ENCODE measurements around the gene VAC14. TPM values are rescaled to one million over a fixed set of nuclear protein-coding genes. Genes with fewer than 3 reads are reported as not detected.
A peak's percentile ranks its signal among the peaks of the same experiment; 100 is the strongest.

VAC14 gene
- total RNA-seq, 1 experiment from 2014 or later = 49.9 TPM

DNA sequence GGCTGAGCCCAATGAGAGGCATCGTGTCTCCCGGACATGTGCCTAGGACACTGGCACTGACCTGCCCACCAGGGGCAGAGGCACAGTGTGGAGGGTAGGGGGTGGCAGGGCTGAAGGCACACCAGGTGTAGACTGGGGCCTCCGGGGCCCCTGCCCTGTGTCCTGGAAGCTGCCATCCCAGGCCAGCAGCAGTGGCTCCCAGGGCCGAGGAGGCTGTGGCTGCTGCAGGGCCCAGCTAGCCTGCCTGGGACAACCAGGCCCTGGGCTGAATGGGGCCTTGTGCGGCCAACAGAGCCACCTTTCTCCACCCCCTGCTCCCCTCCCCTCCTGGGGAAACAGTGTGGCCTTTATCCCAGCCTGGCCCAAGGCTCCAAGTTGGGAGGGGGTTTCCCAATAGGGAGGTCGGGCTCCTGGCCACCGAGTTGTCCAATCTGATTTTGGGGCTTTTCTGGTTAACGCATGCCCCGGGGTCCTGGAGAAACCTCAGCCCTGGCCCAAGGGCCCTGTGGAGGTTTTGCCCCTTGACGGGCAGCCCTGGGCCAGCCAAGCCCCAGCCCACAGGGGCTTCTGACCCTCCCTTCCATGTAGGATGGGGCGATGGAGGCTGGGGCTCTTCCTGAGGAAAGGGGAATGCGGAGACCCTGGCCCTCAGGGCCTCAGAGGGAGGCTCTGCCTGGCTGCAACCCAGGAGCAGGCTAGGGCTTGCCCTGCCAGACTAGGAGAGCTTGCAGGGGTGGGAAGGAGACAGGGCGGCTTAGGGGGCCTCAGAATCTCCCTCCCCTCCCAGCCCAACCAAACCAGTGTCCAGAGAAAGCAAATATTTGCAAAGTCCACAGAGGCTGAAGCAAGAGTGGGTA lies 119.3 kb downstream of the VAC14 start:
- H3K9me3 ChIP-seq (ENCODE audit: control insufficient read depth, low read depth, low read length) = no peaks in the 10 kb centered on the region
- H4K20me1 ChIP-seq (ENCODE audit: control insufficient read depth, insufficient read depth, insufficient read length) = no peaks in the 10 kb centered on the region
- H3K23ac ChIP-seq (ENCODE audit: insufficient read length, low read depth, low read length) = no peak overlapping the region
- H2BK5ac ChIP-seq (ENCODE audit: insufficient read length, low read length) = no peak overlapping the region
- H2BK12ac ChIP-seq (ENCODE audit: insufficient read length, low read depth, low read length) = no peak overlapping the region
- no peak overlapping the region for H2BK15ac ChIP-seq (ENCODE audit: low read depth, low read length)
- no peaks in the 10 kb centered on the region for H3K27me3 ChIP-seq (ENCODE audit: insufficient read depth, low read length)
- H3K14ac ChIP-seq (ENCODE audit: insufficient read depth, low read length) = no peak overlapping the region
- peak overlapping the region; percentile 17 for H4K91ac ChIP-seq (ENCODE audit: insufficient read length, low read depth, low read length)
- no peak overlapping the region for H3K4me2 ChIP-seq (ENCODE audit: insufficient read depth, insufficient read length, low read length)
- H3K27ac Mint-ChIP-seq = no peak overlapping the region
- no peaks in the 10 kb centered on the region for H3K79me2 ChIP-seq (ENCODE audit: insufficient read depth, low read length)
- H3K4me1 Mint-ChIP-seq = peaks cover 7 to 18% of the 10 kb centered on the region in 2 experiments
- no peaks in the 10 kb centered on the region; a peak in 1 of 5 replicates for H3K9me3 Mint-ChIP-seq
- peaks cover 7% of the 10 kb centered on the region for H3K23me2 ChIP-seq (ENCODE audit: insufficient read length, low read depth, low read length, poor library complexity, severe bottlenecking)
- WGBS (ENCODE audit: extremely low coverage, insufficient read length, low lambda C conversion rate) = no CpG with 5 or more reads among the region's 13 CpGs
- H2BK20ac ChIP-seq (ENCODE audit: low read depth, low read length, poor library complexity, severe bottlenecking) = no peak overlapping the region
- H3K18ac ChIP-seq (ENCODE audit: insufficient read length, low read depth, low read length) = no peak overlapping the region
- H3K79me1 ChIP-seq (ENCODE audit: insufficient read depth, low read depth, low read length, poor library complexity, severe bottlenecking) = no peaks in the 10 kb centered on the region
- no peak overlapping the region for H3K9ac ChIP-seq (ENCODE audit: extremely low read depth, insufficient read length, low read length)
- H3K27ac ChIP-seq (ENCODE audit: insufficient read length, low read depth, low read length) = no peak overlapping the region
- no peak overlapping the region for H3K4ac ChIP-seq (ENCODE audit: low read depth, low read length)
- DNase-seq = no peak
- H3T11ph ChIP-seq (ENCODE audit: low read length) = no peak overlapping the region
- H3K27me3 Mint-ChIP-seq (ENCODE audit: low read depth) = peaks cover 2% of the 10 kb centered on the region; the same call in 1 of the 2 replicates
- H4K5ac ChIP-seq (ENCODE audit: insufficient read length, low read depth, low read length) = no peak overlapping the region
- H3K4me1 ChIP-seq (ENCODE audit: insufficient read depth, low read length) = no peaks in the 10 kb centered on the region
- no peak overlapping the region for H3K4me3 Mint-ChIP-seq
- no peak for TF ChIP-seq CTCF (conservative IDR thresholded peaks at IDR 0.05)
- no peak overlapping the region for H2BK120ac ChIP-seq (ENCODE audit: low read depth, low read length, poor library complexity, severe bottlenecking)
- H2AFZ ChIP-seq (ENCODE audit: low read length) = no peak overlapping the region
- H3K56ac ChIP-seq (ENCODE audit: insufficient read length, low read depth, low read length) = no peak overlapping the region
- peaks cover 2 to 20% (median 7%) of the 10 kb centered on the region in 3 experiments; a peak in 5 of 7 replicates for H3K36me3 Mint-ChIP-seq (ENCODE audit: insufficient read depth in 1 of 3, low read depth in 3 of 3)
- H4K8ac ChIP-seq (replicated peaks; ENCODE audit: insufficient read length, low read depth, low read length) = no peak overlapping the region
- no peak overlapping the region for H2AK5ac ChIP-seq (ENCODE audit: insufficient read length, low read length)
